SU-DHL-6 (cell line): ENCODE results near the gene CD151.

Source experiments
- H2AFZ ChIP-seq: fragments of 200-600 bp; sonication (generic); 2 replicates; pipeline ENCODE4 v1.6.1; 2014; ENCODE audit warnings: low read depth, mild to moderate bottlenecking, moderate library complexity, mixed read lengths, antibody characterized with exemption, low read length; ENCODE audit not compliant: severe bottlenecking
- H3F3A ChIP-seq: fragments of 200-600 bp; shearing (Covaris generic); 2 replicates; pipeline ENCODE4 v1.6.0; 2016; ENCODE audit warnings: antibody characterized with exemption, mild to moderate bottlenecking; ENCODE audit not compliant: insufficient read depth
- H3K27ac ChIP-seq: fragments of 200-600 bp; sonication (generic); 2 replicates; pipeline ENCODE4 v1.5.1; 2016; ENCODE audit warnings: low read depth, mild to moderate bottlenecking, low read length, moderate library complexity, mixed read lengths
- H3K27me3 ChIP-seq: fragments of 200-600 bp; sonication (generic), shearing (Covaris generic); 2 replicates; pipeline ENCODE4 v1.6.0; 2014; ENCODE audit warnings: mild to moderate bottlenecking, low read length
- H3K36me3 ChIP-seq: fragments of 200-600 bp; sonication (generic); 2 replicates; pipeline ENCODE4 v1.6.1; 2014; ENCODE audit warnings: mild to moderate bottlenecking, low read length, mixed read lengths
- H3K4me2 ChIP-seq: fragments of 300-600, 200-600 bp; shearing (Covaris generic), sonication (generic); 2 replicates; pipeline ENCODE4 v1.6.0; 2014; ENCODE audit warnings: low read length, low read depth, mild to moderate bottlenecking; ENCODE audit not compliant: poor library complexity, severe bottlenecking
- H3K4me3 ChIP-seq: fragments of 200-600 bp; sonication (generic); 2 replicates; pipeline ENCODE4 v1.5.1; 2014; ENCODE audit warnings: antibody characterized with exemption, low read length, mild to moderate bottlenecking, mixed read lengths; ENCODE audit not compliant: insufficient read depth, poor library complexity, severe bottlenecking
- H3K79me2 ChIP-seq: fragments of 200-600 bp; sonication (generic); 2 replicates; pipeline ENCODE4 v1.6.1; 2014; ENCODE audit warnings: mild to moderate bottlenecking, low read length, moderate library complexity; ENCODE audit not compliant: insufficient read depth
- H3K9ac ChIP-seq: fragments of 200-600 bp; sonication (generic); 2 replicates; pipeline ENCODE4 v1.7.0; 2014; ENCODE audit warnings: mild to moderate bottlenecking, low read length
- H3K9me2 ChIP-seq: fragments of 200-600 bp; sonication (generic); replicated peaks from 2 replicates; pipeline ENCODE4 v1.6.1; 2014; ENCODE audit warnings: low read length; ENCODE audit not compliant: insufficient read depth
- H3K9me3 ChIP-seq: fragments of 200-600 bp; sonication (generic); 2 replicates; pipeline ENCODE4 v1.6.1; 2014; ENCODE audit warnings: low read length, mixed read lengths; ENCODE audit not compliant: insufficient read depth
- H4K20me1 ChIP-seq: fragments of 200-600 bp; sonication (generic); 2 replicates; pipeline ENCODE4 v1.6.1; 2014; ENCODE audit warnings: low read depth, mild to moderate bottlenecking, antibody characterized with exemption, low read length, moderate library complexity, mixed read lengths
- CTCF ChIP-seq: fragments of 200-600 bp; sonication (generic); IDR thresholded peaks from one replicate; pipeline ENCODE4 v1.5.1; 2017; ENCODE audit warnings: antibody characterized with exemption, mild to moderate bottlenecking, low read length, moderate library complexity; ENCODE audit not compliant: insufficient read depth, poor library complexity, severe bottlenecking
- EZH2phosphoT487 ChIP-seq: fragments of 200-600 bp; sonication (generic), shearing (Covaris generic); conservative IDR thresholded peaks from 2 replicates; pipeline ENCODE4 v1.6.1; 2018; ENCODE audit warnings: mild to moderate bottlenecking, antibody characterized with exemption, low read length, moderate library complexity, mixed read lengths

Gene CD151

GRCh38 chr11:875203-875602, 42.5 kb downstream of the CD151 start:
- H3K4me2 ChIP-seq, result no peak overlapping the region
- no peaks in the 10 kb centered on the region for H3K79me2 ChIP-seq
- TF ChIP-seq EZH2phosphoT487 (no peak), CTCF (no peak)
- no peak overlapping the region for H3K27ac ChIP-seq
- H3K36me3 ChIP-seq, result no peaks in the 10 kb centered on the region
- no peaks in the 10 kb centered on the region for H3K9me3 ChIP-seq
- H3F3A ChIP-seq, result no peaks in the 10 kb centered on the region
- H2AFZ ChIP-seq, result no peak overlapping the region
- H3K4me3 ChIP-seq, result no peak overlapping the region
- no peaks in the 10 kb centered on the region for H3K9me2 ChIP-seq
- no peaks in the 10 kb centered on the region for H3K27me3 ChIP-seq
- no peak overlapping the region for H3K9ac ChIP-seq
- no peaks in the 10 kb centered on the region for H4K20me1 ChIP-seq

- Histone ChIP-seq H3K4me2 (no peak overlapping the region), H3K27me3 (no peaks in the 10 kb centered on the region), H3K9ac (no peak overlapping the region), H3K9me2 (no peaks in the 10 kb centered on the region), H3K27ac (no peak overlapping the region), H2AFZ (no peak overlapping the region), H3K79me2 (no peaks in the 10 kb centered on the region), H3F3A (no peaks in the 10 kb centered on the region), H3K9me3 (no peaks in the 10 kb centered on the region), H3K36me3 (no peaks in the 10 kb centered on the region), H4K20me1 (no peaks in the 10 kb centered on the region), H3K4me3 (no peak overlapping the region)
- TF ChIP-seq CTCF, result no peak
- no peak for TF ChIP-seq EZH2phosphoT487
These were observed 43.1 kb downstream of the CD151 start for GRCh38 chr11:875769-876301.

- Histone ChIP-seq H3K27ac (no peak overlapping the region), H2AFZ (no peak overlapping the region), H3K27me3 (no peaks in the 10 kb centered on the region), H3K9ac (no peak overlapping the region), H3F3A (no peaks in the 10 kb centered on the region), H3K36me3 (no peaks in the 10 kb centered on the region), H3K9me2 (no peaks in the 10 kb centered on the region), H3K79me2 (no peaks in the 10 kb centered on the region), H3K9me3 (no peaks in the 10 kb centered on the region), H3K4me3 (no peak overlapping the region), H3K4me2 (no peak overlapping the region), H4K20me1 (no peaks in the 10 kb centered on the region)
- no peak for TF ChIP-seq EZH2phosphoT487
- TF ChIP-seq CTCF, result no peak
These were observed 43.8 kb downstream of the CD151 start for GRCh38 chr11:876545-876944.
